HepG2 (cell line): ENCODE results near the gene TMEM100. TPM values are rescaled to one million over a fixed set of nuclear protein-coding genes. Genes with fewer than 3 reads are reported as not detected.
A peak's percentile ranks its signal among the peaks of the same experiment; 100 is the strongest.

Experiments
- AHR ChIP-seq: IDR thresholded peaks from 2 replicates; pipeline ENCODE4 v1.6.1; 2018; ENCODE audit warnings: missing genetic modification reagents, missing compliant biosample characterization
- JARID2 ChIP-seq: sonication (generic); formaldehyde crosslinking; IDR thresholded peaks from 2 replicates; pipeline ENCODE4 v1.8.1; 2023; ENCODE audit warnings: missing genetic modification reagents, inconsistent platforms; ENCODE audit not compliant: insufficient replicate concordance
- KLF15 ChIP-seq: sonication (generic); formaldehyde crosslinking; IDR thresholded peaks from 2 replicates; pipeline ENCODE4 v1.8.1; 2023; ENCODE audit warnings: borderline replicate concordance, mild to moderate bottlenecking, inconsistent platforms, missing genetic modification reagents, mixed read lengths
- SALL1 ChIP-seq: sonication (generic); formaldehyde crosslinking; IDR thresholded peaks from 2 replicates; pipeline ENCODE4 v1.8.0; 2022; ENCODE audit warnings: mild to moderate bottlenecking, missing genetic modification reagents
- SKI ChIP-seq: fragments of 450-650 bp; IDR thresholded peaks from one replicate; pipeline ENCODE4 v1.6.1; 2018; ENCODE audit warnings: mild to moderate bottlenecking; ENCODE audit not compliant: partially characterized antibody
- SP1 ChIP-seq, 2 experiments: fragments of 450-650 bp in 1 of 2; sonication (generic) in 1 of 2; formaldehyde crosslinking in 1 of 2; IDR thresholded peaks; 2 replicates each; pipeline versions ENCODE4 v1.4.0 to v1.6.1; 2016 to 2020; ENCODE audit warnings: missing genetic modification reagents in 1 of 2
- ZMAT3 ChIP-seq: sonication (generic); formaldehyde crosslinking; conservative IDR thresholded peaks from 2 replicates; pipeline ENCODE4 v1.7.0; 2021; ENCODE audit warnings: missing genetic modification reagents
- ZNF263 ChIP-seq: sonication (generic); formaldehyde crosslinking; IDR thresholded peaks from 2 replicates; pipeline ENCODE4 v1.4.0; 2020; ENCODE audit warnings: missing genetic modification reagents
- ZNF790 ChIP-seq: sonication (generic); formaldehyde crosslinking; IDR thresholded peaks from 2 replicates; pipeline ENCODE4 v1.8.0; 2022; ENCODE audit warnings: missing genetic modification reagents, mild to moderate bottlenecking, borderline replicate concordance
- ZNF792 ChIP-seq: IDR thresholded peaks from 2 replicates; pipeline ENCODE4 v1.6.1; 2016
- polyA plus RNA-seq, 8 experiments: library from polyadenylated mRNA; depleted of rRNA in 3 of 8; stranded (reverse) in 7 of 8; unstranded in 1 of 8; fragments of >200 nt; fragmentation: Illumina TruSeq in 4 of 8; extraction: Trizol in 4 of 8; gene quantifications; 2 replicates each; pipeline versions ENCODE4 v1.2.1 to v1.2.3, GENCODE V29; 2011 to 2016; ENCODE audit warnings: low read depth in 4 of 8, missing spikeins in 1 of 8, mixed read lengths in 1 of 8; ENCODE audit not compliant: insufficient read depth in 1 of 8
- total RNA-seq, 5 experiments: library from RNA; depleted of rRNA; stranded (reverse); fragments of >200 nt; fragmentation: Illumina TruSeq; extraction: Trizol; gene quantifications; 2 replicates each; pipeline ENCODE4 v1.2.3, GENCODE V29; 2016; ENCODE audit warnings: low read depth in 1 of 5
- TF ChIP-seq, protein P1 (sequence below): sonication (generic); formaldehyde crosslinking; IDR thresholded peaks from one replicate; pipeline ENCODE4 v1.5.1; 2020; ENCODE audit warnings: mild to moderate bottlenecking, missing genetic modification reagents; ENCODE audit errors: not compliant biosample characterization
- TF ChIP-seq, protein P2 (sequence below): sonication (generic); formaldehyde crosslinking; IDR thresholded peaks from 2 replicates; pipeline ENCODE4 v1.4.0; 2020; ENCODE audit warnings: missing genetic modification reagents, mild to moderate bottlenecking, borderline replicate concordance
- TF ChIP-seq, protein P3 (sequence below): sonication (generic); formaldehyde crosslinking; IDR thresholded peaks from 2 replicates; pipeline ENCODE4 v1.4.0; 2020; ENCODE audit warnings: low read depth, missing genetic modification reagents

TMEM100 gene
- total and polyA plus RNA-seq, 2 of the 13 experiments (the other 11 are each of a cell fraction or from before 2014, with no cell fraction given): not detected

DNA sequence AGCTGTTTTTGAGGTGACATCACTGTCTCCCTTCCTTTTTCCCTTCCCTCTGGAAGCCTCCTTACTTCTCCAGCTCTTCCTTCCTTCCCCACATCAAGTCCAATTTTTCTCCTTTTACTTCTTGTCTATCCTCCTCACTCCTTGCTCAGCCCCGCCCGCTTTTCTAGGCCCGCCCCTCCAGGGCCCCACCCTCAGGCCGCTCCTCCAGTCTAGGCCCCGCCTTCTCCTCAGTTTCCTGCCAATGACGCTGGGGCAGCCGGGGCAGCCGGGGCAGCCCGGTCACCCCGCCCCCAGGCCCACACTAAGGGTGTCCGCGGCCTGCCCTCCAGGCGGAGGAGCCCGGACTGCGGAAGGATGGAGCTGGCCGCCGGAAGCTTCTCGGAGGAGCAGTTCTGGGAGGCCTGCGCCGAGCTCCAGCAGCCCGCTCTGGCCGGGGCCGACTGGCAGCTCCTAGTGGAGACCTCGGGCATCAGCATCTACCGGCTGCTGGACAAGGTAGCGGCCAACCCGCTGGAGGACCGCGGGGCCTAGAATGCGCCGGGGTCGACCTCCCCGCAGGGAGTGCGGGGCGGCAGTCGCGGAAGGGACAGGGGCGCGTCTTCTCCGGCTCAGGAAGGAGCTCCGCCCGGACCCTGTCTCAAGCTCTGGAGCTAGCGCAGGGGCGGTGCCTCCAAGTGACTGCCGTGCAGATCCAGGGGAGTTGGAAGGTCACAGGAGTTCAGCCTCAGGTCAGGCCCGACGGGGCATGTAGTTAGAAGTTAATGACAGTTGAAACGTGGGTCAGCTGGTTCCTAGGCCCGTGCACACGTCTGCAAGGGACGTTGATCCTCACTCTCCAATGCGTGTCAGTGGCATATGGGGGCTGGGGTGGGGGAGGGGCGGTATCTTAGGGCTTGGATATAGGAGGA lies 28.3 kb upstream of the TMEM100 start, which contains the start of gene PCTP (continued):
- TF ChIP-seq AHR (CRISPR knock-in tag): no peak
- no peak for TF ChIP-seq SP1 (IDR thresholded peaks at IDR 0.05)
- TF ChIP-seq SP1 (CRISPR knock-in tag; IDR thresholded peaks at IDR 0.05): peak; percentile 68
- TF ChIP-seq KLF15 (CRISPR knock-in tag): peak; percentile 85; the same call in 1 of the 2 replicates
- TF ChIP-seq ZNF790 (CRISPR knock-in tag): peak; percentile 73; the same call in 1 of the 2 replicates
- peak; percentile 28 for TF ChIP-seq SKI
- TF ChIP-seq ZNF792 (CRISPR knock-in tag): peak; percentile 78; the same call in 1 of the 2 replicates
- TF ChIP-seq JARID2 (CRISPR knock-in tag): peak; percentile 46
- TF ChIP-seq ZMAT3 (CRISPR knock-in tag): peak; percentile 88; the same call in 1 of the 2 replicates
- peak; percentile 91 for TF ChIP-seq SALL1 (CRISPR knock-in tag)
- TF ChIP-seq ZNF263: peak; percentile 83
- TF ChIP-seq, protein P1, sequence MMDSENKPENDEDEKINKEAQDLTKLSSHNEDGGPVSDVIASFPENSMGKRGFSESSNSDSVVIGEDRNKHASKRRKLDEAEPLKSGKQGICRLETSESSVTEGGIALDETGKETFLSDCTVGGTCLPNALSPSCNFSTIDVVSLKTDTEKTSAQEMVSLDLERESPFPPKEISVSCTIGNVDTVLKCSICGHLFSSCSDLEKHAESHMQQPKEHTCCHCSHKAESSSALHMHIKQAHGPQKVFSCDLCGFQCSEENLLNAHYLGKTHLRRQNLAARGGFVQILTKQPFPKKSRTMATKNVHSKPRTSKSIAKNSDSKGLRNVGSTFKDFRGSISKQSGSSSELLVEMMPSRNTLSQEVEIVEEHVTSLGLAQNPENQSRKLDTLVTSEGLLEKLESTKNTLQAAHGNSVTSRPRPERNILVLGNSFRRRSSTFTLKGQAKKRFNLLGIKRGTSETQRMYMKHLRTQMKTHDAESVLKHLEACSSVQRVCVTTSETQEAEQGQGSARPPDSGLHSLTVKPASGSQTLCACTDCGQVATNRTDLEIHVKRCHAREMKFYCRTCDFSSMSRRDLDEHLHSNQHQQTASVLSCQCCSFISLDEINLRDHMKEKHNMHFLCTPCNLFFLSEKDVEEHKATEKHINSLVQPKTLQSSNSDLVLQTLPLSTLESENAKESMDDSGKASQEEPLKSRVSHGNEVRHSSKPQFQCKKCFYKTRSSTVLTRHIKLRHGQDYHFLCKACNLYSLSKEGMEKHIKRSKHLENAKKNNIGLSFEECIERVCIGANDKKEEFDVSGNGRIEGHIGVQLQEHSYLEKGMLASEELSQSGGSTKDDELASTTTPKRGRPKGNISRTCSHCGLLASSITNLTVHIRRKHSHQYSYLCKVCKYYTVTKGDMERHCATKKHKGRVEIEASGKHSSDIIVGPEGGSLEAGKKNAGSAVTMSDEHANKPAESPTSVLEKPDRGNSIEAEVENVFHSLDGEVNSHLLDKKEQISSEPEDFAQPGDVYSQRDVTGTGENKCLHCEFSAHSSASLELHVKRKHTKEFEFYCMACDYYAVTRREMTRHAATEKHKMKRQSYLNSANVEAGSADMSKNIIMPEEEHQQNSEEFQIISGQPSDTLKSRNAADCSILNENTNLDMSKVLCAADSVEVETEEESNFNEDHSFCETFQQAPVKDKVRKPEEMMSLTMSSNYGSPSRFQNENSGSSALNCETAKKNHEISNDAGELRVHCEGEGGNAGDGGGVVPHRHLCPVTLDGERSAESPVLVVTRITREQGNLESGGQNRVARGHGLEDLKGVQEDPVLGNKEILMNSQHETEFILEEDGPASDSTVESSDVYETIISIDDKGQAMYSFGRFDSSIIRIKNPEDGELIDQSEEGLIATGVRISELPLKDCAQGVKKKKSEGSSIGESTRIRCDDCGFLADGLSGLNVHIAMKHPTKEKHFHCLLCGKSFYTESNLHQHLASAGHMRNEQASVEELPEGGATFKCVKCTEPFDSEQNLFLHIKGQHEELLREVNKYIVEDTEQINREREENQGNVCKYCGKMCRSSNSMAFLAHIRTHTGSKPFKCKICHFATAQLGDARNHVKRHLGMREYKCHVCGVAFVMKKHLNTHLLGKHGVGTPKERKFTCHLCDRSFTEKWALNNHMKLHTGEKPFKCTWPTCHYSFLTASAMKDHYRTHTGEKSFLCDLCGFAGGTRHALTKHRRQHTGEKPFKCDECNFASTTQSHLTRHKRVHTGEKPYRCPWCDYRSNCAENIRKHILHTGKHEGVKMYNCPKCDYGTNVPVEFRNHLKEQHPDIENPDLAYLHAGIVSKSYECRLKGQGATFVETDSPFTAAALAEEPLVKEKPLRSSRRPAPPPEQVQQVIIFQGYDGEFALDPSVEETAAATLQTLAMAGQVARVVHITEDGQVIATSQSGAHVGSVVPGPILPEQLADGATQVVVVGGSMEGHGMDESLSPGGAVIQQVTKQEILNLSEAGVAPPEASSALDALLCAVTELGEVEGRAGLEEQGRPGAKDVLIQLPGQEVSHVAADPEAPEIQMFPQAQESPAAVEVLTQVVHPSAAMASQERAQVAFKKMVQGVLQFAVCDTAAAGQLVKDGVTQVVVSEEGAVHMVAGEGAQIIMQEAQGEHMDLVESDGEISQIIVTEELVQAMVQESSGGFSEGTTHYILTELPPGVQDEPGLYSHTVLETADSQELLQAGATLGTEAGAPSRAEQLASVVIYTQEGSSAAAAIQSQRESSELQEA (CRISPR knock-in tag): peak; percentile 88
- TF ChIP-seq, protein P2, sequence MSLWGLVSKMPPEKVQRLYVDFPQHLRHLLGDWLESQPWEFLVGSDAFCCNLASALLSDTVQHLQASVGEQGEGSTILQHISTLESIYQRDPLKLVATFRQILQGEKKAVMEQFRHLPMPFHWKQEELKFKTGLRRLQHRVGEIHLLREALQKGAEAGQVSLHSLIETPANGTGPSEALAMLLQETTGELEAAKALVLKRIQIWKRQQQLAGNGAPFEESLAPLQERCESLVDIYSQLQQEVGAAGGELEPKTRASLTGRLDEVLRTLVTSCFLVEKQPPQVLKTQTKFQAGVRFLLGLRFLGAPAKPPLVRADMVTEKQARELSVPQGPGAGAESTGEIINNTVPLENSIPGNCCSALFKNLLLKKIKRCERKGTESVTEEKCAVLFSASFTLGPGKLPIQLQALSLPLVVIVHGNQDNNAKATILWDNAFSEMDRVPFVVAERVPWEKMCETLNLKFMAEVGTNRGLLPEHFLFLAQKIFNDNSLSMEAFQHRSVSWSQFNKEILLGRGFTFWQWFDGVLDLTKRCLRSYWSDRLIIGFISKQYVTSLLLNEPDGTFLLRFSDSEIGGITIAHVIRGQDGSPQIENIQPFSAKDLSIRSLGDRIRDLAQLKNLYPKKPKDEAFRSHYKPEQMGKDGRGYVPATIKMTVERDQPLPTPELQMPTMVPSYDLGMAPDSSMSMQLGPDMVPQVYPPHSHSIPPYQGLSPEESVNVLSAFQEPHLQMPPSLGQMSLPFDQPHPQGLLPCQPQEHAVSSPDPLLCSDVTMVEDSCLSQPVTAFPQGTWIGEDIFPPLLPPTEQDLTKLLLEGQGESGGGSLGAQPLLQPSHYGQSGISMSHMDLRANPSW (CRISPR knock-in tag): peak; percentile 84; the same call in 1 of the 2 replicates
- TF ChIP-seq, protein P3, sequence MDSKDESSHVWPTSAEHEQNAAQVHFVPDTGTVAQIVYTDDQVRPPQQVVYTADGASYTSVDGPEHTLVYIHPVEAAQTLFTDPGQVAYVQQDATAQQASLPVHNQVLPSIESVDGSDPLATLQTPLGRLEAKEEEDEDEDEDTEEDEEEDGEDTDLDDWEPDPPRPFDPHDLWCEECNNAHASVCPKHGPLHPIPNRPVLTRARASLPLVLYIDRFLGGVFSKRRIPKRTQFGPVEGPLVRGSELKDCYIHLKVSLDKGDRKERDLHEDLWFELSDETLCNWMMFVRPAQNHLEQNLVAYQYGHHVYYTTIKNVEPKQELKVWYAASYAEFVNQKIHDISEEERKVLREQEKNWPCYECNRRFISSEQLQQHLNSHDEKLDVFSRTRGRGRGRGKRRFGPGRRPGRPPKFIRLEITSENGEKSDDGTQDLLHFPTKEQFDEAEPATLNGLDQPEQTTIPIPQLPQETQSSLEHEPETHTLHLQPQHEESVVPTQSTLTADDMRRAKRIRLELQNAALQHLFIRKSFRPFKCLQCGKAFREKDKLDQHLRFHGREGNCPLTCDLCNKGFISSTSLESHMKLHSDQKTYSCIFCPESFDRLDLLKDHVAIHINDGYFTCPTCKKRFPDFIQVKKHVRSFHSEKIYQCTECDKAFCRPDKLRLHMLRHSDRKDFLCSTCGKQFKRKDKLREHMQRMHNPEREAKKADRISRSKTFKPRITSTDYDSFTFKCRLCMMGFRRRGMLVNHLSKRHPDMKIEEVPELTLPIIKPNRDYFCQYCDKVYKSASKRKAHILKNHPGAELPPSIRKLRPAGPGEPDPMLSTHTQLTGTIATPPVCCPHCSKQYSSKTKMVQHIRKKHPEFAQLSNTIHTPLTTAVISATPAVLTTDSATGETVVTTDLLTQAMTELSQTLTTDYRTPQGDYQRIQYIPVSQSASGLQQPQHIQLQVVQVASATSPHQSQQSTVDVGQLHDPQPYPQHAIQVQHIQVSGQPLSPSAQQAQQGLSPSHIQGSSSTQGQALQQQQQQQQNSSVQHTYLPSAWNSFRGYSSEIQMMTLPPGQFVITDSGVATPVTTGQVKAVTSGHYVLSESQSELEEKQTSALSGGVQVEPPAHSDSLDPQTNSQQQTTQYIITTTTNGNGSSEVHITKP (CRISPR knock-in tag): peak; percentile 74; the same call in 1 of the 2 replicates
